GM12878 (cell line): ENCODE results near the gene ZXDC. TPM values are rescaled to one million over a fixed set of nuclear protein-coding genes. Genes with fewer than 3 reads are reported as not detected.

ENCODE experiments used
- ATAC-seq: fragments of 200-7000 bp; cut with Tn5 transposase; 3 replicates; pipeline ENCODE4 v1.9.1; 2020; ENCODE audit warnings: mild to moderate bottlenecking, moderate library complexity
- BruUV-seq: library from RNA; stranded (reverse); fragments of 400-500 nt; replicated peaks from 2 replicates; lab custom pipeline; 2021; lab: Mats Ljungman, UMichigan
- CTCF ChIA-PET: fragments of 300-600 bp; sonication (Branson Sonifier 250); formaldehyde crosslinking; extraction: SDS; loops from one replicate; lab custom pipeline; 2021; ENCODE audit warnings: inconsistent platforms; lab: Yijun Ruan, JAX
- POLR2A ChIA-PET: fragments of 350-600 bp; formaldehyde crosslinking; extraction: SDS; loops from one replicate; lab custom pipeline; 2021; ENCODE audit warnings: inconsistent platforms; lab: Charles Lee
- RAD21 ChIA-PET: fragments of 300-600 bp; sonication (Branson Sonifier 250); formaldehyde crosslinking; loops from one replicate; lab custom pipeline; 2023; ENCODE audit warnings: antibody characterized with exemption; ENCODE audit not compliant: unreplicated experiment; lab: Charles Lee
- SMC1A ChIA-PET: fragments of 300-600 bp; sonication (Branson Sonifier 250); formaldehyde crosslinking; loops from one replicate; lab custom pipeline; 2023; ENCODE audit not compliant: unreplicated experiment, uncharacterized antibody; lab: Charles Lee
- DNase-seq: peaks from one replicate; pipeline ENCODE4 v3.0.0-alpha.2; 2011; ENCODE audit warnings: low read depth, low spot score
- FAIRE-seq: peaks from 3 replicates; lab custom pipeline; 2011; peaks lifted over from hg19 to GRCh38; lab: Jason Lieb, UNC
- H2AFZ ChIP-seq: 2 replicates; pipeline ENCODE4 v1.6.0; 2011; ENCODE audit warnings: low read depth, low read length, control low read depth; ENCODE audit not compliant: control insufficient read depth
- H3K27ac ChIP-seq: 2 replicates; pipeline ENCODE4 v1.5.1; 2011; ENCODE audit warnings: control low read depth; ENCODE audit not compliant: control insufficient read depth, insufficient read depth
- H3K27me3 ChIP-seq, 2 experiments: replicated peaks in 1 of 2; 2 replicates each; pipeline versions ENCODE4 v1.6.0 to v1.6.1; 2011; ENCODE audit warnings: low read length in 1 of 2; ENCODE audit not compliant: control insufficient read depth in 2 of 2, insufficient read depth in 2 of 2
- H3K36me3 ChIP-seq, 2 experiments: 2 replicates each; pipeline ENCODE4 v1.5.1; 2011; ENCODE audit warnings: low read length in 1 of 2; ENCODE audit not compliant: control insufficient read depth in 2 of 2, insufficient read depth in 2 of 2
- H3K4me1 ChIP-seq: 2 replicates; pipeline ENCODE4 v1.6.1; 2011; ENCODE audit warnings: mild to moderate bottlenecking, low read length, moderate library complexity, mixed read lengths; ENCODE audit not compliant: control insufficient read depth, insufficient read depth
- H3K4me2 ChIP-seq: 2 replicates; pipeline ENCODE4 v1.6.0; 2011; ENCODE audit warnings: control low read depth; ENCODE audit not compliant: control insufficient read depth, insufficient read depth
- H3K4me3 ChIP-seq: fragments of 200-600 bp; sonication (generic); 2 replicates; pipeline ENCODE4 v1.5.1; 2016
- H3K79me2 ChIP-seq: 2 replicates; pipeline ENCODE4 v1.6.0; 2011; ENCODE audit warnings: low read length; ENCODE audit not compliant: control insufficient read depth, insufficient read depth
- H3K9ac ChIP-seq: 2 replicates; pipeline ENCODE4 v1.8.0; 2011; ENCODE audit warnings: low read length, control low read depth, mixed read lengths; ENCODE audit not compliant: control insufficient read depth, insufficient read depth
- H3K9me3 ChIP-seq: replicated peaks from 3 replicates; pipeline ENCODE4 v1.5.1; 2011; ENCODE audit warnings: mild to moderate bottlenecking, low read length; ENCODE audit not compliant: control insufficient read depth, insufficient read depth
- H4K20me1 ChIP-seq: 2 replicates; pipeline ENCODE4 v1.6.0; 2011; ENCODE audit not compliant: control insufficient read depth, insufficient read depth
- BACH1 ChIP-seq: fragments of 450-650 bp; IDR thresholded peaks from 2 replicates; pipeline ENCODE4 v1.6.1; 2017; ENCODE audit warnings: mild to moderate bottlenecking, borderline replicate concordance
- BCL11A ChIP-seq: IDR thresholded peaks from 2 replicates; pipeline ENCODE4 v1.6.1; 2011; ENCODE audit warnings: low read depth, low read length
- BCL3 ChIP-seq: IDR thresholded peaks from 2 replicates; pipeline ENCODE4 v1.6.1; 2011; ENCODE audit warnings: borderline replicate concordance, low read depth, mild to moderate bottlenecking, moderate library complexity, low read length; ENCODE audit not compliant: insufficient read depth, poor library complexity, severe bottlenecking
- BRCA1 ChIP-seq: IDR thresholded peaks from 2 replicates; pipeline ENCODE4 v1.6.1; 2011; ENCODE audit warnings: low read depth, low read length, improper control_type of control experiment
- CHD4 ChIP-seq: fragments of 200-600 bp; sonication (generic); IDR thresholded peaks from 2 replicates; pipeline ENCODE4 v1.6.1; 2016; ENCODE audit warnings: mild to moderate bottlenecking
- E2F8 ChIP-seq: fragments of 450-650 bp; IDR thresholded peaks from 2 replicates; pipeline ENCODE4 v1.6.1; 2018; ENCODE audit warnings: mild to moderate bottlenecking, low read depth, moderate library complexity; ENCODE audit not compliant: partially characterized antibody
- EZH2 ChIP-seq: IDR thresholded peaks from 2 replicates; pipeline ENCODE4 v1.6.1; 2012; ENCODE audit warnings: low read depth, mild to moderate bottlenecking, control low read depth, inconsistent platforms, low read length, borderline replicate concordance; ENCODE audit not compliant: control insufficient read depth
- HDGF ChIP-seq: fragments of 450-650 bp; IDR thresholded peaks from 2 replicates; pipeline ENCODE4 v1.6.1; 2016; ENCODE audit warnings: antibody characterized with exemption
- MTA2 ChIP-seq: fragments of 450-650 bp; IDR thresholded peaks from 2 replicates; pipeline ENCODE4 v1.6.1; 2016; ENCODE audit warnings: low read depth, mild to moderate bottlenecking, moderate library complexity
- SIN3A ChIP-seq: IDR thresholded peaks from 2 replicates; pipeline ENCODE4 v1.6.1; 2012; ENCODE audit warnings: low read depth, low read length, improper control_type of control experiment
- SREBF1 ChIP-seq: IDR thresholded peaks from 2 replicates; pipeline ENCODE4 v1.6.1; 2012; ENCODE audit warnings: mild to moderate bottlenecking, low read length
- SREBF2 ChIP-seq: IDR thresholded peaks from 2 replicates; pipeline ENCODE4 v1.6.1; 2012; ENCODE audit warnings: mild to moderate bottlenecking, low read length
- TCF3 ChIP-seq: IDR thresholded peaks from 2 replicates; pipeline ENCODE4 v1.6.1; 2012; ENCODE audit warnings: low read depth, mild to moderate bottlenecking, low read length, borderline replicate concordance; ENCODE audit not compliant: insufficient read depth
- WGBS: methylation state at CpG from one replicate; pipeline ENCODE4 v1.1.6; 2016; ENCODE audit warnings: low lambda C conversion rate; ENCODE audit not compliant: insufficient replicate concordance, insufficient coverage; ENCODE audit errors: missing lambda C conversion rate; 5-methylcytosine and 5-hydroxymethylcytosine counted together
- in situ Hi-C: fragments of 300-500 bp; cut with MboI; formaldehyde crosslinking; loops from 9 replicates; pipeline ENCODE4 v1.14.3; 2018; ENCODE audit warnings: mixed read lengths
- intact Hi-C: fragments of 100-400 bp; cut with micrococcal nuclease; formaldehyde crosslinking; loops from one replicate; pipeline ENCODE4 v1.14.2; 2022; ENCODE audit not compliant: unreplicated experiment
- polyA plus RNA-seq, 11 experiments: library from polyadenylated mRNA; depleted of rRNA in 4 of 11; unstranded in 6 of 11; stranded (reverse) in 5 of 11; fragments of >200 nt; fragmentation: Nextera tagmentation in 4 of 11; fragmentation: Illumina TruSeq in 1 of 11; extraction: Ambion mirVana in 4 of 11; extraction: Trizol in 1 of 11; gene quantifications; 1 replicate in 1 of 11; 2 replicates in 10 of 11; pipeline versions ENCODE4 v1.2.1 to v1.2.3, GENCODE V29; 2011 to 2016; ENCODE audit warnings: inconsistent platforms in 2 of 11, missing spikeins in 2 of 11, low read depth in 1 of 11
- total RNA-seq, 4 experiments: library from RNA; depleted of rRNA in 3 of 4; stranded (reverse); fragments of >200 nt in 3 of 4; fragmentation: Illumina TruSeq in 1 of 4; extraction: Trizol in 1 of 4; gene quantifications; 2 replicates each; pipeline versions ENCODE4 v1.2.1 to v1.2.3, GENCODE V29; 2013 to 2021

ZXDC gene
- total and polyA plus RNA-seq, 10 of the 15 experiments (the other 5 are each of a cell fraction or from before 2014, with no cell fraction given): 0.72 to 15.3 (median 8.5) TPM

- ATAC-seq (no peak), FAIRE-seq (no peak), DNase-seq (no peak)
- Histone ChIP-seq H3K9me3 (no peaks in the 10 kb centered on the region), H3K27ac (no peak overlapping the region), H3K36me3 (no peaks in the 10 kb centered on the region), H4K20me1 (no peaks in the 10 kb centered on the region), H2AFZ (no peak overlapping the region), H3K27me3 (no peaks in the 10 kb centered on the region), H3K79me2 (no peaks in the 10 kb centered on the region), H3K9ac (no peak overlapping the region), H3K4me2 (no peak overlapping the region), H3K4me1 (no peaks in the 10 kb centered on the region), H3K4me3 (no peak overlapping the region)
- ChIA-PET RAD21 (no interaction called here), CTCF (no interaction called here), POLR2A (no interaction called here), SMC1A (no interaction called here)
- in situ Hi-C loops (no loop called here), intact Hi-C loops (no loop called here)
- 29% methylated on average over 6 of the region's 6 CpGs for WGBS
- no peak for TF ChIP-seq SREBF1
- no peak for TF ChIP-seq BCL3
- TF ChIP-seq SREBF2: no peak
- TF ChIP-seq BCL11A: no peak
- TF ChIP-seq BRCA1: no peak
- no peak for TF ChIP-seq E2F8
- TF ChIP-seq CHD4: no peak
- no peak for TF ChIP-seq EZH2
- TF ChIP-seq TCF3: no peak
- no peak for TF ChIP-seq SIN3A
- TF ChIP-seq MTA2: no peak
- TF ChIP-seq BACH1: no peak
- TF ChIP-seq HDGF: no peak
- no TSS peak for BruUV-seq
Measured at GRCh38 chr3:126490619-126491018, 14.9 kb upstream of the ZXDC start.
